ENCODE measurements around the gene PDE9A.

The PDE9A gene

GRCh38 chr21:42629933-42630589 lies 23.4 kb upstream of the PDE9A start:
- H3K9me3 Mint-ChIP-seq, result no peaks in the 10 kb centered on the region
- DNase-seq (ENCODE audit: low spot score), result no peak

DNA sequence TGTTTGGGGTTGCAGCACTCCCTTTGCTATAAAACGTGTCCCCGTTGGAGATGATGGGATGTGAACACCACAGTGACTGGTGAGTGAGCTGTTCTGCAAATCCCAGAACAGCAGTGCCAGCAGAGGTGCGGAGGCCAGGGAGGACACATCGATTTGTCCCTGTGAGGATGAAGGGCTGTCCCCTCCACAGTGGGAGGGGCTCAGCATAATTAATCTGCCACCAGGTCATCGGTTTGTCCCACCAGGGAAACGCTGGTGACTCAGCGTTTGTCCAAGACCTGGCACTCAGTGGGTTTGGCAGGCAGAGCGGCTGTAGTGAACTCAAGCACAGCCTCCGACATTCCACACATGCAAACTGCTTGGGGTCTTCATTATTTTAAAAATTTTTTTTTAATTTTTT lies 22.8 kb upstream of the PDE9A start:
- H3K4me3 Mint-ChIP-seq, result no peak overlapping the region
- no peaks in the 10 kb centered on the region for H3K36me3 Mint-ChIP-seq (ENCODE audit: low read depth)
- no peak overlapping the region for H3K27ac Mint-ChIP-seq
- no peaks in the 10 kb centered on the region for H3K4me1 Mint-ChIP-seq (ENCODE audit: low read depth)
- peaks cover 9% of the 10 kb centered on the region for H3K27me3 Mint-ChIP-seq (ENCODE audit: low read depth)
- DNase-seq (ENCODE audit: low spot score), result no peak
- H3K9me3 Mint-ChIP-seq, result no peaks in the 10 kb centered on the region

More at GRCh38 chr21:42629933-42630589, 23.4 kb upstream of the PDE9A start:
- peaks cover 11% of the 10 kb centered on the region for H3K27me3 Mint-ChIP-seq (ENCODE audit: low read depth)
- no peak overlapping the region for H3K27ac Mint-ChIP-seq
- H3K36me3 Mint-ChIP-seq (ENCODE audit: low read depth), result no peaks in the 10 kb centered on the region
- H3K4me3 Mint-ChIP-seq, result no peak overlapping the region
- no peaks in the 10 kb centered on the region for H3K4me1 Mint-ChIP-seq (ENCODE audit: low read depth)

DNA sequence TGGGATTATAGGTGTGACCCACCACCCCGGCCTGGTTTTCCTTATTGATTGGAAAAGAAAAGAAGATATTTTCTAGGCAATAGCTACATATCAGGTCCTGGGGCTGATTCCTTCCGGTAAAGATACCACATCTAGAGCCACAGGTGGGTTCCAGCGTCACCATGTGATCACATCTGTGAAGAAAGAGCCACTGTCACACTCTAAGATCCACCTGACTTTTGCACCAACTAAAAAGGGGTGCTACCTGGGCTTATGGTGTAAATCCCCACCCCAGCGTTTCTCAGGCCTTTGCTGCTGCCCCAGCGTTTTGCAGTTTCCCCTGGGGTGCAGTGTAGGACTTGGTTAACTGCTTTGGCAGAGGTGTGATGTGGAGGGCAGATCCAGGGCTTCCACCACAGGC lies 22.3 kb upstream of the PDE9A start:
- no peaks in the 10 kb centered on the region for H3K4me1 Mint-ChIP-seq (ENCODE audit: low read depth)
- no peak for DNase-seq (ENCODE audit: low spot score)
- no peak overlapping the region for H3K27ac Mint-ChIP-seq
- H3K27me3 Mint-ChIP-seq (ENCODE audit: low read depth), result peaks cover 6% of the 10 kb centered on the region
- H3K36me3 Mint-ChIP-seq (ENCODE audit: low read depth), result no peaks in the 10 kb centered on the region
- no peaks in the 10 kb centered on the region for H3K9me3 Mint-ChIP-seq
- no peak overlapping the region for H3K4me3 Mint-ChIP-seq

DNA sequence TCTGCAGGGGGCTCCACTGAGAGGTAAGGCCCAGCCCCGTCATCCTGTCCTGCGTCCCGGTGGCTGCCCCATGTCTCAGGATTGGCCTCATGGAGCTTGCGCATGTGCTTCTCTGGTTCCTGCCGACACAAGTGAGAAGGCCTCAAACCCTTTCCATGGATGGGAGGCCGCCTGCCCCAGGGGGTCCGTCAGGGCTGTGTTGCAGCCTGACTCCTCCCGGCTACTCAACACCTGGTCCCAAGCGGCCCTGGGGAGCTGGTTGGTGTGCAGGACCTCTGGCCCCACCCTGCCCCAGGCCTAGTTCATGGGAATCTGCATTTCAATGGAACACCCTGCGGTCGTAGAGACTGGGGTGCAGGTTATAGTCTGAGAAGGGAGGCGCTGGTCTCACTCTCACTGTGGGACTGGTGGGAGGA lies 21.1 kb upstream of the PDE9A start:
- DNase-seq (ENCODE audit: low spot score), result no peak
- no peaks in the 10 kb centered on the region for H3K4me1 Mint-ChIP-seq (ENCODE audit: low read depth)
- no peaks in the 10 kb centered on the region for H3K9me3 Mint-ChIP-seq
- no peaks in the 10 kb centered on the region for H3K36me3 Mint-ChIP-seq (ENCODE audit: low read depth)
- H3K4me3 Mint-ChIP-seq, result no peak overlapping the region
- H3K27ac Mint-ChIP-seq, result no peak overlapping the region
- H3K27me3 Mint-ChIP-seq (ENCODE audit: low read depth), result no peaks in the 10 kb centered on the region

DNA sequence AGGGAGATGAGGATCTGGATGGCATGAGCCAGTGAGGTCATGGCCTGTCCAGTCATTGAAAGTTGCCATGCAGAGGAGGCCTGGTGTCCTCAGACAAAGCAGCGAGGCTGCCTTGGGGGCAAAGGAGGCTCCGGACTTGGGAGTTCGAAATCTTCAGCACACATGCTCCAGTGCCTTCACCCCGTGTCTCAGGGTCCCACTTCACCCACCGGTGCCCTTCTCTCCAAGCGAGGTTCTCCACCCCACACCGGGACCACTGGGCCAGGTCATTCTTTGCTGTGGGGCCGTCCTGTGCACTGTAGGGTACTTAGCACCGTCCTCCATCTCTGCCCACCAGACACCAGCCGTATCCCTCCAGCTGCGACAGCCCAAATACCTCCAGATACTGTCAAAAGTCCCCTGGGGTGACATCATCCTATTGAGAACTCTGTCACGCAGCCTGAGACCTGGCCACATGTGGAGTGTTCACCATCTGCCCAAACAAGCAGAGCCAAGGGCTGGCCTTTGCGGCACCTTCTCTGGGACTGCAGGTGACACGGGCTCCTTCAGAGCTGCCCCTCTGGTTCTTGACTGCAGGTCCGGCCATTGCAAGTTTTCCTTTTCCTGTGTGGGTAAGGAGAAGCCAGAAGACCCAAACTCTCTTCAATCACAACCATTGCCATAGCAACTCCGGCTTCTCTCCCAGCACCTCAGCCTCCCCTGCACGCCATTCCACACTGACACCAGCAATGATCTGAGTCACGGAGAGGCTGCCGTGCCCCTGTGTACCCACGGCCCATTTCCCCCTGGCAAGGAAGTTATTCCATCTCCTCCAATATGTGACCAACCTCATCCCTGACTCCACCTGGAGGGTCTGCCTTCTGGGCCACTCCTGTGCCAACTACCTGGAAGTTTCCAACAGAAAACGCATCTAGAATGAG lies 20.4 kb upstream of the PDE9A start:
- no peak overlapping the region for H3K4me3 Mint-ChIP-seq
- no peaks in the 10 kb centered on the region for H3K4me1 Mint-ChIP-seq (ENCODE audit: low read depth)
- no peaks in the 10 kb centered on the region for H3K27me3 Mint-ChIP-seq (ENCODE audit: low read depth)
- no peak overlapping the region for H3K27ac Mint-ChIP-seq
- H3K36me3 Mint-ChIP-seq (ENCODE audit: low read depth), result no peaks in the 10 kb centered on the region
- H3K9me3 Mint-ChIP-seq, result no peaks in the 10 kb centered on the region
- DNase-seq (ENCODE audit: low spot score), result no peak

- no peaks in the 10 kb centered on the region for H3K4me1 Mint-ChIP-seq (ENCODE audit: low read depth)
- H3K4me3 Mint-ChIP-seq, result no peak overlapping the region
- H3K27ac Mint-ChIP-seq, result no peak overlapping the region
- no peaks in the 10 kb centered on the region for H3K27me3 Mint-ChIP-seq (ENCODE audit: low read depth)
- no peaks in the 10 kb centered on the region for H3K9me3 Mint-ChIP-seq
- DNase-seq (ENCODE audit: low spot score), result no peak
- H3K36me3 Mint-ChIP-seq (ENCODE audit: low read depth), result no peaks in the 10 kb centered on the region
Observed at GRCh38 chr21:42633858-42634257, 19.6 kb upstream of the PDE9A start.

- Mint-ChIP-seq H3K4me1 (ENCODE audit: low read depth) (no peaks in the 10 kb centered on the region), H3K4me3 (no peak overlapping the region), H3K9me3 (no peaks in the 10 kb centered on the region), H3K27ac (no peak overlapping the region), H3K27me3 (ENCODE audit: low read depth) (peaks cover 2% of the 10 kb centered on the region), H3K36me3 (ENCODE audit: low read depth) (no peaks in the 10 kb centered on the region)
- no peak for DNase-seq (ENCODE audit: low spot score)
Observed at GRCh38 chr21:42635848-42636519, 17.4 kb upstream of the PDE9A start.

- H3K36me3 Mint-ChIP-seq (ENCODE audit: low read depth), result no peaks in the 10 kb centered on the region
- H3K4me3 Mint-ChIP-seq, result no peak overlapping the region
- no peak overlapping the region for H3K27ac Mint-ChIP-seq
- H3K27me3 Mint-ChIP-seq (ENCODE audit: low read depth), result peaks cover 2% of the 10 kb centered on the region
- no peaks in the 10 kb centered on the region for H3K4me1 Mint-ChIP-seq (ENCODE audit: low read depth)
- DNase-seq (ENCODE audit: low spot score), result no peak
- H3K9me3 Mint-ChIP-seq, result no peaks in the 10 kb centered on the region
Observed at GRCh38 chr21:42636520-42637266, 16.7 kb upstream of the PDE9A start.

DNA sequence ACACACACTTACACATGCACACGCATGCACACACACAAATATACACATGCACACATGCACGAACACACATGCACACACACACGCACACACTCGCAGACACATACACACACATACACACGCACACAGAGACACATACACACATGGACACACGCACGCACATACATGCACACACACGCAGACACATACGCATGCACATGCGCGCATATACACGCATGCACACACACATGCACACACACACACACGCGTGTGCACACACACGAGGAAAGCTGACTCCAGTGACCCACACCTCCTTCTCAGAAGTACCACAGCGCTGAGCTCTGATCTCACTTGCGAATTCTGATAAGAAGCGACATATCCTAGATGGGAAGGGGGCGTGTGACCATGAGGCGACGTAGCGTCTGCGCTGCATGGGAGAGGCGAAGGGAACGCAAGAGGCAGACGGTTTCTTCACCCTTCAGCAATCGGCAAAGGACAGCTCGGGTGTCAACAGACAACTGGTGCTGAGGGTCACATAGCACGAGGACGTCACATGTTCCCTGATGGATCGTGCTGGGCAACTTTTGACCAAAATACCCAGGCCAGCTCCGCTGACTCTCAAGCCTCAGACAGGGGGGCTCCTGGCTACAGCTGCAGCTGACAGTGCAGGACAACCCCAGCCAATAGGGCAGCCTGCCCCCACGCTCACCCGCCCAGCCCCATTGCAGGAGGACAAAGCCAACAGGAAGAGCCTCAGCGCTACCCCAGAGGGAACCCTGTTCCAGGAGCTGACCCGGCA lies 16.0 kb upstream of the PDE9A start:
- no peak for DNase-seq (ENCODE audit: low spot score)
- Mint-ChIP-seq H3K27me3 (ENCODE audit: low read depth) (peaks cover 7% of the 10 kb centered on the region), H3K27ac (no peak overlapping the region), H3K36me3 (ENCODE audit: low read depth) (no peaks in the 10 kb centered on the region), H3K4me1 (ENCODE audit: low read depth) (no peaks in the 10 kb centered on the region), H3K9me3 (no peaks in the 10 kb centered on the region), H3K4me3 (no peak overlapping the region)

GRCh38 chr21:42638266-42638863 lies 15.1 kb upstream of the PDE9A start:
- no peaks in the 10 kb centered on the region for H3K36me3 Mint-ChIP-seq (ENCODE audit: low read depth)
- no peaks in the 10 kb centered on the region for H3K4me1 Mint-ChIP-seq (ENCODE audit: low read depth)
- DNase-seq (ENCODE audit: low spot score), result no peak
- H3K27me3 Mint-ChIP-seq (ENCODE audit: low read depth), result peaks cover 7% of the 10 kb centered on the region
- no peaks in the 10 kb centered on the region for H3K9me3 Mint-ChIP-seq
- no peak overlapping the region for H3K4me3 Mint-ChIP-seq
- H3K27ac Mint-ChIP-seq, result no peak overlapping the region

DNA sequence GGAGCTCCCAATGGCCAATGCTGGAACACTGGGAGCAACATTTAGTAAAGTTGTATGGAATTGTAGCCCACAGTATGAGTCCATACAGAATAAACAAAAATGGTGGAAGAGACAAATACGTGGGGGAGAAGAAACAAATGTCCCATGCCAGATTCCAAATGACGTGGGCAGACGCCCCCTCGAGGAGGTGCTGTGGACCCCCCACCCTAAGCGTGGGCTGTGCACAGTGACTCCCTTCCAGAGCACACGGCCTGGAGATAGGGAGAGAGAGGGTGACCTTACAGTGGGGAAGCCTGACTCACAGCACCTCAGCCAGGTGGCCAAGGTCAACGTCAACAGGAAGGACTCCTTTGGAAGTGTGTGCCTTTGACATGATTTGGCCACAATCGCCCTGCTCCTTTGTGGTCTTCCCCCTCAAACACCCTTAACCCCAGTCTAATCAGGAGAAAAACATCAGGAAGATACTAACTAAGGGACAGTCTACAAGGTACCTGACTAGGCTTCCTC lies 13.7 kb upstream of the PDE9A start:
- no peaks in the 10 kb centered on the region for H3K4me1 Mint-ChIP-seq (ENCODE audit: low read depth)
- H3K27me3 Mint-ChIP-seq (ENCODE audit: low read depth), result peaks cover 7% of the 10 kb centered on the region
- no peaks in the 10 kb centered on the region for H3K9me3 Mint-ChIP-seq
- H3K27ac Mint-ChIP-seq, result no peak overlapping the region
- H3K4me3 Mint-ChIP-seq, result no peak overlapping the region
- DNase-seq (ENCODE audit: low spot score), result no peak
- no peaks in the 10 kb centered on the region for H3K36me3 Mint-ChIP-seq (ENCODE audit: low read depth)

- no peak for DNase-seq (ENCODE audit: low spot score)
- peaks cover 7% of the 10 kb centered on the region for H3K27me3 Mint-ChIP-seq (ENCODE audit: low read depth)
- no peak overlapping the region for H3K27ac Mint-ChIP-seq
- H3K36me3 Mint-ChIP-seq (ENCODE audit: low read depth), result no peaks in the 10 kb centered on the region
- no peaks in the 10 kb centered on the region for H3K4me1 Mint-ChIP-seq (ENCODE audit: low read depth)
- H3K4me3 Mint-ChIP-seq, result no peak overlapping the region
- H3K9me3 Mint-ChIP-seq, result no peaks in the 10 kb centered on the region
Observed at GRCh38 chr21:42640486-42640885, 12.9 kb upstream of the PDE9A start.

Data from T-helper 2 cell treated with Interferon-gamma antibody and Interleukin-4, amounts not matched to agents 5 μg/mL and 100 μg/mL, for 36 hours (primary cell).